HEK293 (cell line): Measurements from ENCODE around the gene NLGN1.

Experiments used
- GLI4 ChIP-seq: fragments of 450-650 bp; formaldehyde crosslinking; IDR thresholded peaks from 2 replicates; pipeline ENCODE4 v1.5.1; 2016; ENCODE audit warnings: missing biosample characterization, missing genetic modification characterization
- KLF1 ChIP-seq: fragments of 450-650 bp; formaldehyde crosslinking; IDR thresholded peaks from 2 replicates; pipeline ENCODE4 v1.5.1; 2016; ENCODE audit warnings: missing biosample characterization, missing genetic modification characterization
- RBAK ChIP-seq: fragments of 450-650 bp; formaldehyde crosslinking; IDR thresholded peaks from 2 replicates; pipeline ENCODE4 v1.5.1; 2016; ENCODE audit warnings: missing biosample characterization, missing genetic modification characterization
- ZNF354C ChIP-seq: fragments of 450-650 bp; formaldehyde crosslinking; IDR thresholded peaks from 2 replicates; pipeline ENCODE4 v1.5.1; 2016; ENCODE audit warnings: missing biosample characterization, missing genetic modification characterization, low read depth, borderline replicate concordance
- ZNF837 ChIP-seq: fragments of 450-650 bp; formaldehyde crosslinking; IDR thresholded peaks from 2 replicates; pipeline ENCODE4 v1.5.1; 2016; ENCODE audit warnings: missing biosample characterization, missing genetic modification characterization
- TF ChIP-seq, protein P1 (sequence below): fragments of 450-650 bp; formaldehyde crosslinking; IDR thresholded peaks from 2 replicates; pipeline ENCODE4 v1.5.1; 2016; ENCODE audit warnings: missing biosample characterization, missing genetic modification characterization
- TF ChIP-seq, protein P2 (sequence below): fragments of 450-650 bp; formaldehyde crosslinking; IDR thresholded peaks from 2 replicates; pipeline ENCODE4 v1.5.1; 2016; ENCODE audit warnings: missing biosample characterization, missing genetic modification characterization
- TF ChIP-seq, protein P3 (sequence below): fragments of 450-650 bp; formaldehyde crosslinking; IDR thresholded peaks from 2 replicates; pipeline ENCODE4 v1.5.1; 2016; ENCODE audit warnings: missing biosample characterization, missing genetic modification characterization

DNA sequence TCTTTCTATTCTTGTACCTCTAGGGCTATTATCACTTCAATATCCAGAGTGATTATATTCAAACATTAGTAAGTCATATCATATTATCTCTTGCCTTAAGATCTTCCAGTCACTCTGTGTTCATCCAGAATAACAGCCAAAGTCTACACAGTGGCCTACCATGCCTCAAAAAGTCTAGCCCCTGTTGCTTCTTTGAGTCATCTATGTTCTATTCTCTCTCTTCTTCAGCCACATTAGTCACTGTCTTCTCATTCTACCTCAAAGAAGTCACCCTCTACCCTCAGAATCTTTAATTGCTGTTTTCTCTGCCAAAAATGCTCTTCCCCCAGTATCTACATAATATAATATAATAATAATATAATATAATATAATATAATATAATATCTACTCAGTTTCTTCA, 356.0 kb downstream of the NLGN1 start:
- TF ChIP-seq ZNF354C (tag by site-specific recombination) (no peak), GLI4 (tag by site-specific recombination) (no peak), RBAK (tag by site-specific recombination) (no peak), KLF1 (tag by site-specific recombination) (no peak), ZNF837 (tag by site-specific recombination) (no peak)
- TF ChIP-seq, protein P1, sequence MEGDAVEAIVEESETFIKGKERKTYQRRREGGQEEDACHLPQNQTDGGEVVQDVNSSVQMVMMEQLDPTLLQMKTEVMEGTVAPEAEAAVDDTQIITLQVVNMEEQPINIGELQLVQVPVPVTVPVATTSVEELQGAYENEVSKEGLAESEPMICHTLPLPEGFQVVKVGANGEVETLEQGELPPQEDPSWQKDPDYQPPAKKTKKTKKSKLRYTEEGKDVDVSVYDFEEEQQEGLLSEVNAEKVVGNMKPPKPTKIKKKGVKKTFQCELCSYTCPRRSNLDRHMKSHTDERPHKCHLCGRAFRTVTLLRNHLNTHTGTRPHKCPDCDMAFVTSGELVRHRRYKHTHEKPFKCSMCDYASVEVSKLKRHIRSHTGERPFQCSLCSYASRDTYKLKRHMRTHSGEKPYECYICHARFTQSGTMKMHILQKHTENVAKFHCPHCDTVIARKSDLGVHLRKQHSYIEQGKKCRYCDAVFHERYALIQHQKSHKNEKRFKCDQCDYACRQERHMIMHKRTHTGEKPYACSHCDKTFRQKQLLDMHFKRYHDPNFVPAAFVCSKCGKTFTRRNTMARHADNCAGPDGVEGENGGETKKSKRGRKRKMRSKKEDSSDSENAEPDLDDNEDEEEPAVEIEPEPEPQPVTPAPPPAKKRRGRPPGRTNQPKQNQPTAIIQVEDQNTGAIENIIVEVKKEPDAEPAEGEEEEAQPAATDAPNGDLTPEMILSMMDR, result no peak
- TF ChIP-seq, protein P2, sequence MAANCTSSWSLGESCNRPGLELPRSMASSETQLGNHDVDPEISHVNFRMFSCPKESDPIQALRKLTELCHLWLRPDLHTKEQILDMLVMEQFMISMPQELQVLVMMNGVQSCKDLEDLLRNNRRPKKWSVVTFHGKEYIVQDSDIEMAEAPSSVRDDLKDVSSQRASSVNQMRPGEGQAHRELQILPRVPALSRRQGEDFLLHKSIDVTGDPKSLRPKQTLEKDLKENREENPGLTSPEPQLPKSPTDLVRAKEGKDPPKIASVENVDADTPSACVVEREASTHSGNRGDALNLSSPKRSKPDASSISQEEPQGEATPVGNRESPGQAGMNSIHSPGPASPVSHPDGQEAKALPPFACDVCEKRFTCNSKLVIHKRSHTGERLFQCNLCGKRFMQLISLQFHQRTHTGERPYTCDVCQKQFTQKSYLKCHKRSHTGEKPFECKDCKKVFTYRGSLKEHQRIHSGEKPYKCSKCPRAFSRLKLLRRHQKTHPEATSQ (tag by site-specific recombination), result no peak
- TF ChIP-seq, protein P3, sequence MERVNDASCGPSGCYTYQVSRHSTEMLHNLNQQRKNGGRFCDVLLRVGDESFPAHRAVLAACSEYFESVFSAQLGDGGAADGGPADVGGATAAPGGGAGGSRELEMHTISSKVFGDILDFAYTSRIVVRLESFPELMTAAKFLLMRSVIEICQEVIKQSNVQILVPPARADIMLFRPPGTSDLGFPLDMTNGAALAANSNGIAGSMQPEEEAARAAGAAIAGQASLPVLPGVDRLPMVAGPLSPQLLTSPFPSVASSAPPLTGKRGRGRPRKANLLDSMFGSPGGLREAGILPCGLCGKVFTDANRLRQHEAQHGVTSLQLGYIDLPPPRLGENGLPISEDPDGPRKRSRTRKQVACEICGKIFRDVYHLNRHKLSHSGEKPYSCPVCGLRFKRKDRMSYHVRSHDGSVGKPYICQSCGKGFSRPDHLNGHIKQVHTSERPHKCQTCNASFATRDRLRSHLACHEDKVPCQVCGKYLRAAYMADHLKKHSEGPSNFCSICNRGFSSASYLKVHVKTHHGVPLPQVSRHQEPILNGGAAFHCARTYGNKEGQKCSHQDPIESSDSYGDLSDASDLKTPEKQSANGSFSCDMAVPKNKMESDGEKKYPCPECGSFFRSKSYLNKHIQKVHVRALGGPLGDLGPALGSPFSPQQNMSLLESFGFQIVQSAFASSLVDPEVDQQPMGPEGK (tag by site-specific recombination), result no peak
